SKM-1 (cell line): ENCODE data around the gene CLPTM1L.

Experiments used
- DNase-seq: peaks from one replicate; lab custom pipeline; 2025; ENCODE audit not compliant: unreplicated experiment; lab: John Stamatoyannopoulos, UW

CLPTM1L gene

DNA sequence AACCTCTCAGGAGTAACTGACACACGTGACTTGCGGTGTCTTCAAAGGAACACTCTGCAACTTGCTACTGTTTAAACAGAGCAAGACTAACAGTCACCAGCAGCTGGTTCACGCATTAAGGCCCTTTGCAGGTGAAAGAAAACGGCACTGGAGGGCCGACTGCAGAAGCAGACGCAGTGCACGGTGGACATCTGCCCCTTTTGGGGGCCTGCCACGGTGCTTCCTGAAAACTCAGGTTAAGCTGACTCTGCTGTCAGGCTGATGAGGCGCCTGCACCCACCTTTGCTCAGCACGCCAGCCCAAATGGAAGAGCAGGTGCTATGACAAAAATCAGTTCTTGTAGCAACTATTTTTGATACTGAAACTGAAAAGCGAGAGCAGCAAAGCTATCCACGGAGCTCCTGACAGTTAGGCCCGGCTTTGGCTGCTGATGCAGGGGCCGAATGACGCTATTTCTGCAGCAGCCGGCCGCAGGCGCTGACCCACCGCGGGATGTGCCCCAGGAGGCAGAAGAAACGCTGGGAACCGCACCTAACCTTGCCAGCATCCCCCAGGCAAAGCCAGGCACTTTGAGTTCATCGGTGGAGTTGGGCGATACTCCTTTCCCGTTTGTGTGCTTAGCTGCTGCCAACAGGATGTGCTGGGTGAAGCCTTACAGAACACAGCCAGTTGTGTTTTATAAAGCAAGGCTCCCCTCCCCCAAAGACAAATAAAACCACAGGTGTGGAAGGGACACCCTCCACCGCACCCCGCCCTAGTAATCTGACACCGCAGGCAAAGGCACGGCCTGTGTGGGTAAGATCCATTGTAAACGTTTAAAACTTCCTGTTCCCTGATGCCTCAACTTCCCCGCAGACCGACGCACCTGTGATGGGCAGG, 29.0 kb downstream of the CLPTM1L start:
- no peak for DNase-seq

DNA sequence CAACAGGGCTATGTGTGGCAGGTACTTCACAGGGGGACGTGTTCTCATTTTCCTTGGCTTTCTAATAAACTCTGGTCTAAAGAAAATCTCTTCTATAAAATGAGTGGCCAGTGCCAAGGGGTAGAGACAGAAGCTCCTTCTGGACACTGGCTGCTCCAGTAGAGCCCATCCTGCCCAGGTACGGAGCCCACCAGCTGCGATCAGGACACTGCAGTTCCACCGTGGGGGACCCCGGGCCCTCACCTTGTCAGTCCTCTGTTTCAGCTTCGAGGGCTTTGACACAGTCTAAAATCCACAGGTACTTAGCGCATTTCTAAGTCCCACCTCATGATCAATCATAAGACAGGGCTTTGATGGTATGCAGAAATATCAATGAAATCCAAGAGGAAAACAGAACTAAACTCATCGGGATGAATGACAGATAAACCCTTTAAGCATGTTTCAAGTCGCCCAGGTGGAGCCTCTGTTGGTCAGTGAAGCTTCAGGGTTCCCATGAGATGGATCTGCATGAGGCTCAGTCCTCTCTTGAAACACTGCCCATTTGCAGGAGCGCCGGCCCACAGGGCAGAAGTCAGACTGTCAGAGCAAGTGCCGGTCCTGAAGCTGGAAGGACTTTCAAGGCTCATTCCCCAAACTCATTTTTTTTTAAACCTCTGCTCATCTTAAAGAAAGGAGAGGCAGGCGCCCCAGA, 29.7 kb downstream of the CLPTM1L start:
- DNase-seq, result no peak

DNA sequence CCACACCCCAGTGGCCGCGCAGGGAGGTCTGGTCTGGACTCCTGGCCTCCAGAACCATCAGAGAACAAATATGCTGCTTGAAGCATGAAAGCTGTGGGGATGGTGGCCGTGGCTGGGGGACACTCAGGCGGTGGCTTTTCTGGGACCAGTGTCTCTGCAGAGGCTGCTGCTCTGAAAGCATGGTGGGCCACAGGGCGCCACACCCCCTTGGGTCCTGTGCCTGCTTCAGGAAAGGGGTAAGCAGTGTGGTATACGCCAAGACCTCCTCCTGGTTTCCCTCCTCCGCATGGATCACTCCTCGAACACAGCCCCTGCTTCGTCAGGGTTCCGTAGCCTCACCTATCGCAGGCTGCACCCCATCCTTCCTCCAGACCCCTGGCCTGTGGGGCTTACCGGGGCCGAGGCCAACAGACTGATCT, 30.3 kb downstream of the CLPTM1L start:
- no peak for DNase-seq

DNA sequence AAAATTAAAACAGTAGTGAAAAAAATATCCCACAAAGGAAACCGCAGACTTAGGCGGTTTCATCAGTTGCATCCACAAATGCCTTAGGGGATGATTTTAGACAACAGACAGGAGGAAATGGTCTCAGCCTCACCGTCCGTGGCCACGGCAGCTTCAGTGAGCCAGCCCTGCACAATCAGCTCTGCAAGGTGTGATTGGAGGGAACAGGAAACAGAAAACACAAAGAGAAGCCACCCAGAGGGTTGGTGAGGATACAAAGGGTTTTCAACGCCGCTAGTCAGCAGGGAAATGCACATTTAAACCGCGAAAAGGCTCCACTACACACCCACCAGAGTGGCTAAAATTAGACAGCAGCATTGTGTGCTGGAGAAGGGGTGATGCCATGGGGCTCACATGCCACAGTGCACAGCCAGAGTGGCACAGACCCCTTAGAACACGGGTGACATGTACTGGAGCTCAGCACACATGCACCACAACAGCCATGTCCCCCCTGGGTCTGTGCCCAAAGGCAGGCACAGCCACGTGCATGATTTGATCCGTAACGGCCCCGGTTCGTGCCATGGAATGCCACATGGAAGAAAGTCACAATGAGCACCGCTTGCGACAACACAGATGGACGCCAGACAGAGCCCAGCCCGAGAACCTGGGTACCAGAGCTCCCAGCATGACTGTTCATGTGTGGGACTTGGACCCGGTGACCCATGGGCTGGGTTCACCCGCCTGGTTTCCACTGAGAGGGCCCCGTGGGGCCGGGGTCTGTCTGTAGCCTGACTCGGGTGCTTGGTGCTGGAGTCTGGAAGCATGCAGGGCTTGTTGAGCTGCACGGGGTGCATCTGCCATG, 31.7 kb downstream of the CLPTM1L start:
- DNase-seq, result peak; percentile 61

DNA sequence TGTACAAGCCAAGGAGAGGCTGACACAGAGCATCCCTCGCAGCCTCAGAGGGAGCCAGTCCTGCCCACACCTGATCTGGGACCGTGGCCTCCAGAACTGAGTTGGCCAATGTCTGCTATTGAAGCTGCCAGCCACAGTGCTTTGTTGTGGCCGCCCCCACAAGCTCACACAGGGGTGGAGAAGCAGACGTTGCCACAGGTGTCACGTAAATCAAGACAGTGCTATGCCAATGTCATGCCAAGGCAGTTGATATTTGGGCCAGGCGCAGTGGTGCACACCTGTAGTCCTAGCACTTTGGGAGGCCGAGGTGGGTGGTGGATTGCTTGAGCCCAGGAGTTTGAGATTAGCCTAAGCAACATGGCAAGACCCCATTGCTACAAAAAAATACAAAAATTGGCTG, 32.7 kb downstream of the CLPTM1L start:
- DNase-seq, result no peak

DNA sequence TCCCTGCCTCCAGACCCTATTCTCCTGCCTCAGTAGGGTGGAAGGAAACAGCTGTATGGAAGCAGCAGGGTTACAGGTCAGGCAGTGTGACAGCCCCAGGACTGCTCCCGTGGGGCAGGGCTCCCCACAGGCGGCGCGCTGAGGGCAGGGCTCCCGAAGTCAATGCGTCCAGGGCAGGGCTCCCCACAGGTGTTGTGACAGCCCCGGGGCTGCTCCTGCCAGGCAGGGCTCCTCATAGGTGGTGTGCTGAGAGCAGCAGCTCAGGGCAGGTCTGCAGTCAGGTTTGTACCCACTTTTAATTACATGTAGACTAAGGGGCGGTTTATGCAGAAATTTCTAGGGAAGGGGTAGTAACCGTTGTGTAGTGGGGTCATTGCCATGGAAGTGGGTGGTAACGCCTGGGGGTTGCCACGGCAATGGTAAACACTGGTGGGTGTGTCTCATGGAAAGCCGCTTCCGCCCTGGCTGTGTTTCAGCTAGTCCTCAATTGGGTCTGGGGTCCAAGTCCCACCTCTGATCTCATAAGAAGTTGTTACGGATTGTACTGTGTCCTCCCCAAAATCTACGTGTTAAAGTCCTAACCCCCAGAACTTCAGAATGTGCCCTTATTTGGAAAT, 33.4 kb downstream of the CLPTM1L start:
- DNase-seq, result no peak

DNA sequence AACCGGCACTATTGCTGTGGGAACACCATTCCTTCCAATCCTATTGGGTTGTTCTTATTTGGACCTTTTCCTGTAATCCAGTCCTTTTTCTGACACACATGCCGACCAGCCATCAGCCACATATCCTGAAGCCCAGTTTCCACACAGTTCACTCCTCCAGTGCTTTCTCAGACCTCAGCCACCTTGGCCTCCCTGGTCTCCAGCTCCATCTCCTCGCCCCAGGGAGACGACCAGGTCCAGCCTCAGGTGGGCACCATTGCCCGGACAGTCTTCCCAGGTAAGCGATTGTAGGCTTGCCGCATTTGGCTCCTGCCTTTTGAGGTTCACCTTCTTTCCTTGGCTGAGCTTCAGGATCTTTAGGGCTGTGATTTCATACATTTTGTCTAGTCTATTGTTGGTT, 34.8 kb downstream of the CLPTM1L start:
- no peak for DNase-seq

DNA sequence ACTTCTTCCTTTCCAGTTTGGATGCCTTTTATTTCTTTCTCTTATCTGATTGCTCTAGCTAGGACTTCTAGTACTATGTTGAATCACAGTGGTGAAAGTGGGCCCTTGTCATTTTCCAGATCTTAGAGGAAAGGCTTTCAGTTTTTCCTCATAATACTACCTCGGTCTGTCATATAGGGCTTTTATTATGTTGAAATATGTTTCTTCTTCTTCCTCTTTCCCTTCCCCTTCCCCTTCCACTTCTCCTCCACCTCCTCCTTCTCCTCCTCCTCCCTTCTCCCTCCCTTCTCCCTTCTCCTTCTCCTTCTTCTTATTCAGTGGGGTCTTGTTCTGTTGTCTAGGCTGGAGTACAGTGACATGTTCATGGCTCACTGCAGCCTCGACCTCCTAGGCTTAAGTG, 40.9 kb downstream of the CLPTM1L start:
- DNase-seq, result no peak

DNA sequence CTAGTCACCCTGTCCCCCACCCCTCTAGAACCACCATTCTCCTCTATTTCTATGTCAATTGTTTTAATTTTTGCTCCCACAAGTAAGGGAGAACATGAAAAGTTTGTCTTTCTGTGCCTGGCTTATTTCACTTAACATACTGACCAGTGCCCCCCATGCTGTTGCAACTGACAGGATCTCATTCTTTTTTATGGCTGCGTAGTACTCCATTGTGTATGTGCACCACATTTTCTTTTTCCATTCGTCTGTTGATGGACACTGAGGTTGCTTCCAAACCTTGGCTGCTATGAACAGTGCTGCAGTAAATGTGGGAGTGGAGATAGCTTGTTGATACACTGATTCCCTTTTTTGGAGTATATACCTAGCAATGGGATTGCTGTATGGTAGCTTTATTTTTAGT, 42.6 kb downstream of the CLPTM1L start:
- no peak for DNase-seq

DNA sequence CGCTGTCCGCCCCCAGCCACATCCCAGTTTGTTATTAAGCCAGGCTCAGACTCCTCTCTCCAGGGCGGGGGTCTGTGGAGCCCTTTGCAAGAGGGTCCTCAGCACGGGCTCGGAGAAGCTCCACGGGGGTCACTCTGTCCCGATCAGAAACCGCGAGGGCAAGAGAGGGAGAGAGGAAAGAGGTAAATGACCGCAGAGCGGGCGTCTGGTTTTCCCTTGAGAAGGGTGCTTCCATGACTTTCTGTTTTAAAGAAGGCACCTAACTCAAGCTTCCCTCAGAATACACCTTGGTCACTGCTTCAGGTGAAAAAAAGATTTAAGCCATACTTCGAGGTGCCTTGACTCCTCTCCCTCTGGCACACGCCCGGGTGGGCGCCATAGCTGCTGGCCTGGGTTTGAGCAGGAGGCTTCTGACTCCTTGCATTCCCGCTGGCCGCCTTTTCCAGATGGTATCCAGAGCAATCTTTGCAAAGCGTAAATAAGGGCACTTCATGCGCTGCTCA, 44.3 kb downstream of the CLPTM1L start:
- no peak for DNase-seq

DNA sequence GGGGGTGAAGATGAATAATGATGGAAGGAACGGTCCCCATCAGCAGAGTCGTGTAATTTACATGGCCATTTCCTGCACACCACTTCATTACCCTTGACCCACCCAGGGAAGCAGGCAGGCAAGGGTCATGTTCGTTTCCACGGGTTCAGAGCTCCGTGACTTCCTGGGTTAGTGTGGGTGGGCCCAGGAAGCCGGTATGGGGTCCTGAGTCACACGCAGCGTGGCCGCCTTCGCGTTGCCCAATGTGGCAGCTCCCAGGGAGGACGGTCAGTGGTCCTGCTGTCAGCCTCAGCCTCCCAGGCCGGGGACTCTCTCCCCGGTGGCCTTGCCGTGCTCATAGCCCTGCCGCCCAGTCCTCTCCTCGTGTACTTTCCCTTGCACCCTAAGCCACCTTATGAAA, 44.9 kb downstream of the CLPTM1L start:
- no peak for DNase-seq

DNA sequence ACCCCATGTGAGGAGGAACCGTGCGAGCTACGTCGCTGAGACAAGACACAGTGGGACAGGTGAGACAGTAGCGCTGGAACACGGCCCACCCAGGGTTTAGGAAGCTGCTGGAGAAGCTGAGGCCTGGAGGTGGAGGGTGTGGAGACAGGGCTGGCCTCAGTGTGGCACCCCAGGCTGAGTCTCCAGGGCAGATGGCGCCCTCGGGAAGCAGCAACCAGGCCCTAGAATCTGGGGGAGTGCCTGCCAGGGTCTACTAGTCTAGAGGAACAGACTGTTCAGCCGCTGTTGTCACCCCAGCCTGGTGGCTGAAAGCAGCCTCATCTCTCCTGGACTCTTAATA, 45.4 kb downstream of the CLPTM1L start:
- no peak for DNase-seq

DNA sequence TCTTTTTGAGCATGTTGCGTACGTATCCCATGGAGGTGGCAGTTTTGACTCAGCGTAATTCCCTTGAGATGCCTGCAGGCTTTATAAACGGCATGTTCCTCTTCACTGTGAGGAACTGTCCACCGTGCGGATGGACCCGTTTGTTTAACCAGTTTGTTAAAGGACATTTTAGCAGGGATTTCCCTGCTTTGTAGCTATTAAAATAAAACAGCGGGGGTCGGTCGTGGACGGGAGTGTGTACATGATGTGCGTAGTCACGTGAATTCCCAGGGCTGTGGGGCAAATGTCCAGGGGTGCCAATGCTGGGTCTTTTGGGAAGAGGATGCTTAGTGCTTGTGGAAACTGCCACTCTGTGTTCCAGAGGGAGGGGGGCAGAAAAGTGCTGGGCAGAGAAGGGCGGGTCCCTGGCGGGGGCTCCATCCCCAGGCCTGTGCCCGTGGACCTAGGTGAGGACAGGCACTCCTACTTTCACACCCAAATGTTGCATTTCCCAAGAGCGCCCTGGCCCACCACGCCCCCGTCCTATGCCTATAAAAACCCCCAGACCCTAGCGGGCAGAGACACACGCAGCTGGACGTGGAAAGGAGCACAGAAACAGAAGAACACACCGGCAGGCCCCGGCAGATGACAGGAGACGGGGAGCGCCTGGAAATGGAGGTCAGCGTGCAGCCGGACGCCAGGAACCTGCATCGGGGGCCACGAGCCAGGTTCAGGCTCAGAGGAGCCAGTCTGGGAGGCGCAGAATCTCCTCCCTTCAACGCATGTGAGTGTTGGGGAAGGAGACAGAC, 46.0 kb downstream of the CLPTM1L start:
- no peak for DNase-seq

DNA sequence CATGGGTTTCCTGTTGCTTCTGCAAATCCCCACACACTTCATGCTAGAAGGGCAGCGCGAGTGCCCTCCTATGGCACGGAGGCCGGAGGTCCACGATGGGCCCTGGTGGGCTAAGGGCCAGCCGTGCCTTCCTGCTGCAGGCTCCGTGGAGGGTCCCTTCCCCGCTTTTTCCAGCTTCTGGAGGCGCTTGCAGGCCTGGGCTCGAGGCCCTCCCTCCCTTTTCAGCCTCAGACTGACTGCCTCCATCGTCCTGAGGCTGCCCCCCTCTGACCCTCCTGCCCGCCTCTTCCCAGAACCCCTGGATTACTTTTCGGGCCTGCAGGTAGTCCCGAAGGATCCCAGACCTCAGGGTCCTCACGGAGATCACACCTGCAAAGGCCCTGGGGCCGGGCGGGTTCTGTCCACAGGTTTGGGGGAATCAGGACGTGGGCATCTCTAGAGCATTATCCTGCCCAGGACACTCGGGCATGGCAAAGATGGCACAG, 46.8 kb downstream of the CLPTM1L start:
- DNase-seq, result no peak

DNA sequence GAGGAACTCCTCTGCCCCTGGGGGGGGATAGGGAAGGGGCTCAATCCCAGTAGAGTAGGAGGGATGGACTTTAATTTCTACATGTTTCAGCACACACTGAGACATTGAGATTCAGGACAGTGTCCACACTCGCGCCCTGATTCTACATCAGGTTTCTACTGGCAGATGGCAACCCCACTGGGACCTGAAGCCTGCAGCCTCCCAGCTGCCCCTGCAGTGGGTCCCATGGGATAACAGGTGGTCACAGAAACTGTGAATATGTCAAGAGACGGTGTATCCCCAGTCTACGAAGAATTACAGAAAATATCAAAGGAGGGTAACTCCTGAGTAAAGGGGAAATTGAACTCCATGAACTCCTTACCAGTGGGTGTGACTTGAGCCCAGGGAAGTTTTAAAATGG, 47.7 kb downstream of the CLPTM1L start:
- no peak for DNase-seq

DNA sequence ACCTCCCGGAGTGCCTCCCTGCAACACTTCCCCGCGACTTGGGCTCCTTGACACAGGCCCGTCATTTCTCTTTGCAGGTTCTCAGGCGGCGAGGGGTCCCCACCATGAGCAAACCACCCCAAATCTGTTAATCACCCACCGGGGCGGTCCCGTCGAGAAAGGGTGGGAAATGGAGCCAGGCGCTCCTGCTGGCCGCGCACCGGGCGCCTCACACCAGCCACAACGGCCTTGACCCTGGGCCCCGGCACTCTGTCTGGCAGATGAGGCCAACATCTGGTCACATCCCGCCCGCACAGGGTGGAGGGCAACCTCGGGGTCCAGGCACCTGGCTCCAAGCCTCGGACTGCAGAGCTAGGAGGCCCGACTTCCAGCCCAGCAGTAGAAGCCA, 49.3 kb downstream of the CLPTM1L start:
- DNase-seq, result no peak

DNA sequence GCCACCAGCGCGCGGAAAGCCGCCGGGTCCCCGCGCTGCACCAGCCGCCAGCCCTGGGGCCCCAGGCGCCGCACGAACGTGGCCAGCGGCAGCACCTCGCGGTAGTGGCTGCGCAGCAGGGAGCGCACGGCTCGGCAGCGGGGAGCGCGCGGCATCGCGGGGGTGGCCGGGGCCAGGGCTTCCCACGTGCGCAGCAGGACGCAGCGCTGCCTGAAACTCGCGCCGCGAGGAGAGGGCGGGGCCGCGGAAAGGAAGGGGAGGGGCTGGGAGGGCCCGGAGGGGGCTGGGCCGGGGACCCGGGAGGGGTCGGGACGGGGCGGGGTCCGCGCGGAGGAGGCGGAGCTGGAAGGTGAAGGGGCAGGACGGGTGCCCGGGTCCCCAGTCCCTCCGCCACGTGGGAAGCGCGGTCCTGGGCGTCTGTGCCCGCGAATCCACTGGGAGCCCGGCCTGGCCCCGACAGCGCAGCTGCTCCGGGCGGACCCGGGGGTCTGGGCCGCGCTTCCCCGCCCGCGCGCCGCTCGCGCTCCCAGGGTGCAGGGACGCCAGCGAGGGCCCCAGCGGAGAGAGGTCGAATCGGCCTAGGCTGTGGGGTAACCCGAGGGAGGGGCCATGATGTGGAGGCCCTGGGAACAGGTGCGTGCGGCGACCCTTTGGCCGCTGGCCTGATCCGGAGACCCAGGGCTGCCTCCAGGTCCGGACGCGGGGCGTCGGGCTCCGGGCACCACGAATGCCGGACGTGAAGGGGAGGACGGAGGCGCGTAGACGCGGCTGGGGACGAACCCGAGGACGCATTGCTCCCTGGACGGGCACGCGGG, 49.9 kb downstream of the CLPTM1L start, which contains the start of gene TERT:
TERT (minus strand) TSS at position 234 of the 815 bp plus-strand sequence; CDS start at position 155, 79 bp downstream.
- no peak for DNase-seq

DNA sequence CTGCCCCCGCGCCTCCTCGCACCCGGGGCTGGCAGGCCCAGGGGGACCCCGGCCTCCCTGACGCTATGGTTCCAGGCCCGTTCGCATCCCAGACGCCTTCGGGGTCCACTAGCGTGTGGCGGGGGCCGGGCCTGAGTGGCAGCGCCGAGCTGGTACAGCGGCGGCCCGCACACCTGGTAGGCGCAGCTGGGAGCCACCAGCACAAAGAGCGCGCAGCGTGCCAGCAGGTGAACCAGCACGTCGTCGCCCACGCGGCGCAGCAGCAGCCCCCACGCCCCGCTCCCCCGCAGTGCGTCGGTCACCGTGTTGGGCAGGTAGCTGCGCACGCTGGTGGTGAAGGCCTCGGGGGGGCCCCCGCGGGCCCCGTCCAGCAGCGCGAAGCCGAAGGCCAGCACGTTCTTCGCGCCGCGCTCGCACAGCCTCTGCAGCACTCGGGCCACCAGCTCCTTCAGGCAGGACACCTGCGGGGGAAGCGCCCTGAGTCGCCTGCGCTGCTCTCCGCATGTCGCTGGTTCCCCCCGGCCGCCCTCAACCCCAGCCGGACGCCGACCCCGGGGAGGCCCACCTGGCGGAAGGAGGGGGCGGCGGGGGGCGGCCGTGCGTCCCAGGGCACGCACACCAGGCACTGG, 50.6 kb downstream of the CLPTM1L start:
- DNase-seq, result no peak
